Measurements from ENCODE around the gene RASGEF1C.

Gene RASGEF1C

GRCh38 chr5:180119031-180119902 lies 89.7 kb downstream of the RASGEF1C start:
- no peak for DNase-seq (ENCODE audit: low read depth)

GRCh38 chr5:180118391-180118791 lies 90.6 kb downstream of the RASGEF1C start:
- no peak for DNase-seq (ENCODE audit: low read depth)

GRCh38 chr5:180117000-180117725 lies 91.8 kb downstream of the RASGEF1C start:
- DNase-seq (ENCODE audit: low read depth) = no peak

GRCh38 chr5:180116077-180116999 lies 92.7 kb downstream of the RASGEF1C start:
- DNase-seq (ENCODE audit: low read depth) = no peak

- DNase-seq (ENCODE audit: low read depth) = no peak
These were observed 93.5 kb downstream of the RASGEF1C start for GRCh38 chr5:180115326-180116076.

- no peak for DNase-seq (ENCODE audit: low read depth)
These were observed 94.6 kb downstream of the RASGEF1C start for GRCh38 chr5:180114304-180115003.

- DNase-seq (ENCODE audit: low read depth) = no peak
These were observed 95.2 kb downstream of the RASGEF1C start for GRCh38 chr5:180113660-180114303.

- DNase-seq (ENCODE audit: low read depth) = no peak
These were observed 96.7 kb downstream of the RASGEF1C start for GRCh38 chr5:180112181-180112861.

- DNase-seq (ENCODE audit: low read depth) = no peak
These were observed 97.6 kb downstream of the RASGEF1C start for GRCh38 chr5:180111273-180112002.

- DNase-seq (ENCODE audit: low read depth) = no peak
These were observed 99.1 kb downstream of the RASGEF1C start for GRCh38 chr5:180109920-180110319.

- DNase-seq (ENCODE audit: low read depth) = no peak
These were observed 102.0 kb downstream of the RASGEF1C start for GRCh38 chr5:180107005-180107404.

- DNase-seq (ENCODE audit: low read depth) = no peak
These were observed 103.1 kb downstream of the RASGEF1C start for GRCh38 chr5:180105827-180106312.

GRCh38 chr5:180104168-180104530 lies 104.9 kb downstream of the RASGEF1C start:
- DNase-seq (ENCODE audit: low read depth) = no peak

GRCh38 chr5:180103487-180104167 lies 105.4 kb downstream of the RASGEF1C start:
- DNase-seq (ENCODE audit: low read depth) = no peak

GRCh38 chr5:180102636-180103035 lies 106.4 kb downstream of the RASGEF1C start:
- no peak for DNase-seq (ENCODE audit: low read depth)

GRCh38 chr5:180101451-180102105 lies 107.4 kb downstream of the RASGEF1C start:
- no peak for DNase-seq (ENCODE audit: low read depth)

- no peak for DNase-seq (ENCODE audit: low read depth)
These were observed 108.2 kb downstream of the RASGEF1C start for GRCh38 chr5:180100621-180101450.
